Endometrial microvascular endothelial cells (primary cell): ENCODE measurements around the gene ADAMTSL2. TPM values are rescaled to one million over a fixed set of nuclear protein-coding genes. Genes with fewer than 3 reads are reported as not detected.

Experiments
- total RNA-seq: library from RNA; depleted of rRNA; stranded (reverse); fragments of >200 nt; gene quantifications from one replicate; pipeline ENCODE4 v1.2.3, GENCODE V29; 2015; ENCODE audit errors: inconsistent ontology term

The ADAMTSL2 gene
- total RNA-seq, 1 donor from 2014 or later = not detected

Other genes starting within 250 kb of the ADAMTSL2 start
- 24.1 TPM for gene SURF6, start 198.5 kb upstream of the ADAMTSL2 start, total RNA-seq
- gene MED22, start 186.6 kb upstream of the ADAMTSL2 start, total RNA-seq = 20.3 TPM
- gene RPL7A, start 186.5 kb upstream of the ADAMTSL2 start, total RNA-seq = 2,760 TPM
- 14.4 TPM for gene SURF1, start 178.2 kb upstream of the ADAMTSL2 start, total RNA-seq
- 15.1 TPM for gene SURF2, start 178.2 kb upstream of the ADAMTSL2 start, total RNA-seq
- 299 TPM for gene SURF4, start 158.6 kb upstream of the ADAMTSL2 start, total RNA-seq
- 0.19 TPM for gene STKLD1, start 158.3 kb upstream of the ADAMTSL2 start, total RNA-seq
- 18.7 TPM for gene REXO4, start 116.7 kb upstream of the ADAMTSL2 start, total RNA-seq
- 1.8 TPM for gene ADAMTS13, start 112.3 kb upstream of the ADAMTSL2 start, total RNA-seq
- 2.8 TPM for gene CACFD1, start 74.7 kb upstream of the ADAMTSL2 start, total RNA-seq
- 45.3 TPM for gene SLC2A6, start 55.6 kb upstream of the ADAMTSL2 start, total RNA-seq
- not detected for gene MYMK, start 9.7 kb upstream of the ADAMTSL2 start, total RNA-seq
- gene FAM163B, start 74.7 kb downstream of the ADAMTSL2 start, total RNA-seq = not detected
- gene DBH, start 101.7 kb downstream of the ADAMTSL2 start, total RNA-seq = not detected
- not detected for gene SARDH, start 203.6 kb downstream of the ADAMTSL2 start, total RNA-seq